ENCODE data around the gene CDH4. TPM values are rescaled to one million over a fixed set of nuclear protein-coding genes. Genes with fewer than 3 reads are reported as not detected.

Gene CDH4
- total and polyA plus RNA-seq, 2 donors (not counting 3 experiments of a cell fraction or from before 2014, with no cell fraction given), result 0.17 to 0.51 TPM

- no peaks in the 10 kb centered on the region for H3K79me2 ChIP-seq (ENCODE audit: control insufficient read depth, insufficient read depth, low read length)
- no peak for FAIRE-seq
- no peak overlapping the region for H2AFZ ChIP-seq (ENCODE audit: low read depth, low read length)
- DNase-seq (ENCODE audit: low read depth, low spot score), result no peak
- dilution Hi-C loops (cut with MboI; ENCODE audit: extremely low pct_ligation_motif_present, low sequenced_read_pairs), result no loop called here
- H3K9ac ChIP-seq (replicated peaks; ENCODE audit: extremely low read depth, insufficient read depth, low read length), result no peak overlapping the region
- no TSS peak for BruUV-seq (replicated peaks)
- intact Hi-C loops (cut with micrococcal nuclease), result no loop called here
- TF ChIP-seq EZH2 (IDR thresholded peaks at IDR 0.05; ENCODE audit: borderline replicate concordance, low read depth, low read length, severe bottlenecking) (no peak), FOS (IDR thresholded peaks at IDR 0.05; ENCODE audit: borderline replicate concordance, insufficient read depth, low read length) (no peak), JUN (IDR thresholded peaks at IDR 0.05; ENCODE audit: borderline replicate concordance, insufficient read depth, insufficient read length, low read depth) (no peak), POLR2AphosphoS5 (IDR thresholded peaks at IDR 0.05; ENCODE audit: insufficient read depth, low read depth, low read length) (no peak), GATA2 (IDR thresholded peaks at IDR 0.05; ENCODE audit: insufficient read depth, insufficient read length, low read depth, low read length) (no peak), MYC (IDR thresholded peaks at IDR 0.05; ENCODE audit: low read depth, low read length) (no peak), CTCF (IDR thresholded peaks at IDR 0.05; ENCODE audit: extremely low read depth in 1 of 2, insufficient read depth in 1 of 2, low read depth in 1 of 2, low read length in 2 of 2) (no peak), POLR2A (IDR thresholded peaks at IDR 0.05; ENCODE audit: low read depth, low read length) (no peak), MAX (IDR thresholded peaks at IDR 0.05; ENCODE audit: insufficient read depth, insufficient read length) (no peak)
- no peak overlapping the region for H3K27ac ChIP-seq (ENCODE audit: insufficient read depth, low read depth, low read length)
- no peak overlapping the region for H3K4me3 ChIP-seq (replicated peaks in 1 of 3; ENCODE audit: insufficient read depth in 1 of 3, low read depth in 1 of 3, low read length in 3 of 3)
- no peaks in the 10 kb centered on the region for H3K36me3 ChIP-seq (ENCODE audit: control insufficient read depth in 2 of 2, extremely low read depth in 1 of 2, insufficient read depth in 2 of 2, low read length in 2 of 2)
- H4K20me1 ChIP-seq (replicated peaks; ENCODE audit: control insufficient read depth, extremely low read depth, insufficient read depth, low read length), result no peaks in the 10 kb centered on the region
- H3K4me1 ChIP-seq (ENCODE audit: control insufficient read depth, extremely low read depth, insufficient read depth, low read length), result no peaks in the 10 kb centered on the region
- POLR2A ChIA-PET, result no interaction called here
- no peak overlapping the region for H3K4me2 ChIP-seq (ENCODE audit: insufficient read depth, low read length)
- peaks cover 4% of the 10 kb centered on the region for H3K9me3 ChIP-seq (replicated peaks; ENCODE audit: control insufficient read depth, insufficient read depth, low read length)
- H3K27me3 ChIP-seq (ENCODE audit: control insufficient read depth in 2 of 2, insufficient read depth in 2 of 2, low read length in 2 of 2), result no peaks in the 10 kb centered on the region
- CTCF ChIA-PET, result no interaction called here
- no peaks in the 10 kb centered on the region for H3K9me1 ChIP-seq (replicated peaks; ENCODE audit: control insufficient read depth, extremely low read depth, insufficient read depth, low read length)
These were observed 166.9 kb downstream of the CDH4 start for GRCh38 chr20:61419010-61419409.

All from endothelial cell of umbilical vein (primary cell).